HG02798 (cell line): ENCODE data around the gene PIK3IP1.

ENCODE experiments used
- ATAC-seq: cut with Tn5 transposase; IDR thresholded peaks from one replicate; pipeline ENCODE4 v1.9.1; 2021; ENCODE audit warnings: mild to moderate bottlenecking; ENCODE audit not compliant: unreplicated experiment, poor library complexity

Gene PIK3IP1

GRCh38 chr22:31281733-31282132 lies 10.6 kb downstream of the PIK3IP1 start:
- ATAC-seq = no peak

DNA sequence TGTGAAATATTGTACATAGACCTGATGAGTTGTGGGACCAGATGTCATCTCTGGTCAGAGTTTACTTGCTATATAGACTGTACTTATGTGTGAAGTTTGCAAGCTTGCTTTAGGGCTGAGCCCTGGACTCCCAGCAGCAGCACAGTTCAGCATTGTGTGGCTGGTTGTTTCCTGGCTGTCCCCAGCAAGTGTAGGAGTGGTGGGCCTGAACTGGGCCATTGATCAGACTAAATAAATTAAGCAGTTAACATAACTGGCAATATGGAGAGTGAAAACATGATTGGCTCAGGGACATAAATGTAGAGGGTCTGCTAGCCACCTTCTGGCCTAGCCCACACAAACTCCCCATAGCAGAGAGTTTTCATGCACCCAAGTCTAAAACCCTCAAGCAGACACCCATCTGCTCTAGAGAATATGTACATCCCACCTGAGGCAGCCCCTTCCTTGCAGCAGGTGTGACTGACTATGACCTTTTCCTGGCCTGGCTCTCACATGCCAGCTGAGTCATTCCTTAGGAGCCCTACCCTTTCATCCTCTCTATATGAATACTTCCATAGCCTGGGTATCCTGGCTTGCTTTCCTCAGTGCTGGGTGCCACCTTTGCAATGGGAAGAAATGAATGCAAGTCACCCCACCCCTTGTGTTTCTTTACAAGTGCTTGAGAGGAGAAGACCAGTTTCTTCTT lies 12.3 kb downstream of the PIK3IP1 start:
- ATAC-seq = no peak

DNA sequence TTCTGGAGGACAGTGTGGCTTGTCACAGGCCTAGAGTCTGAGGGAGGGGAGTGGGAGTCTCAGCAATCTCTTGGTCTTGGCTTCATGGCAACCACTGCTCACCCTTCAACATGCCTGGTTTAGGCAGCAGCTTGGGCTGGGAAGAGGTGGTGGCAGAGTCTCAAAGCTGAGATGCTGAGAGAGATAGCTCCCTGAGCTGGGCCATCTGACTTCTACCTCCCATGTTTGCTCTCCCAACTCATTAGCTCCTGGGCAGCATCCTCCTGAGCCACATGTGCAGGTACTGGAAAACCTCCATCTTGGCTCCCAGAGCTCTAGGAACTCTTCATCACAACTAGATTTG lies 13.0 kb downstream of the PIK3IP1 start:
- ATAC-seq = no peak

GRCh38 chr22:31278626-31279326 lies 13.5 kb downstream of the PIK3IP1 start:
- ATAC-seq = no peak

- ATAC-seq = no peak
These were observed 14.1 kb downstream of the PIK3IP1 start for GRCh38 chr22:31278151-31278621.

DNA sequence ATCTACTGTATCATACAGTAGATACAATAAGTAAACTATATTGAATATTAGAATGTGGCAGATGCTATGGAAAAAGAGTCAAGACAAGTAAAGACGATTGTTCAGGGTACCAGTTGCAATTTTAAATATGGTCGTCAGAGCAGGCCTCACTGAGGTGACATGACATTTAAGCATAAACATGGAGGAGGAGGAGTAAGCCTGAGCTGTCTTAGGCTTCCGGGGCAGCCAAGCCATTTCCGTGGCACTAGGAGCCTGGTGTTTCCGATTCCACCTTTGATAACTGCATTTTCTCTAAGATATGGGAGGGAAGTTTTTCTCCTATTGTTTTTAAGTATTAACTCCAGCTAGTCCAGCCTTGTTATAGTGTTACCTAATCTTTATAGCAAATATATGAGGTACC lies 14.5 kb downstream of the PIK3IP1 start:
- no peak for ATAC-seq

DNA sequence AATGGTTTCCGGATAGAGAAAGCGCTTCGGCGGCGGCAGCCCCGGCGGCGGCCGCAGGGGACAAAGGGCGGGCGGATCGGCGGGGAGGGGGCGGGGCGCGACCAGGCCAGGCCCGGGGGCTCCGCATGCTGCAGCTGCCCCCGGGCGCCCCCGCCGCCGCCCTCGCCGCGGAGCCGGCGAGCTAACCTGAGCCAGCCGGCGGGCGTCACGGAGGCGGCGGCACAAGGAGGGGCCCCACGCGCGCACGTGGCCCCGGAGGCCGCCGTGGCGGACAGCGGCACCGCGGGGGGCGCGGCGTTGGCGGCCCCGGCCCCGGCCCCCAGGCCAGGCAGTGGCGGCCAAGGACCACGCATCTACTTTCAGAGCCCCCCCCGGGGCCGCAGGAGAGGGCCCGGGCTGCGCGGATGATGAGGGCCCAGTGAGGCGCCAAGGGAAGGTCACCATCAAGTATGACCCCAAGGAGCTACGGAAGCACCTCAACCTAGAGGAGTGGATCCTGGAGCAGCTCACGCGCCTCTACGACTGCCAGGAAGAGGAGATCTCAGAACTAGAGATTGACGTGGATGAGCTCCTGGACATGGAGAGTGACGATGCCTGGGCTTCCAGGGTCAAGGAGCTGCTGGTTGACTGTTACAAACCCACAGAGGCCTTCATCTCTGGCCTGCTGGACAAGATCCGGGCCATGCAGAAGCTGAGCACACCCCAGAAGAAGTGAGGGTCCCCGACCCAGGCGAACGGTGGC lies 15.7 kb downstream of the PIK3IP1 start:
- no peak for ATAC-seq

DNA sequence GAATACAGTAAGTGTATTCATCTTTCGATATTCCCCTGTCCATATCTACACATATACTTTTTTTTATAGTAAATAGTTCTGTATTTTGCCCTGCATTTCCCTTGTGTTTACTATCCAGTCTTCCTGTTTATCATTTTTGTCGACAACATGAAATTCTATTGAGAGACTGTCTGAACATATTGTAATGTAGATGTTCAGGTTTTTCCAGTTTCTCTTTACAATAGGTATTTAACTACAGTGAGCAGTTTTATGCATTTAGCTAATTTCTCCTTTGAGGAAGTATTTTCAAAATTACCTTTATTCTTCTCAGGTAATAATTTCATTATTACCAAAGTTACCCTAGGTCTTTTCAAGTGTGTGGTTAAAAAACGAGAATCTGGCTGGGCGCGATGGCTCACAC lies 16.7 kb downstream of the PIK3IP1 start:
- no peak for ATAC-seq

GRCh38 chr22:31275018-31275417 lies 17.3 kb downstream of the PIK3IP1 start:
- ATAC-seq = no peak

DNA sequence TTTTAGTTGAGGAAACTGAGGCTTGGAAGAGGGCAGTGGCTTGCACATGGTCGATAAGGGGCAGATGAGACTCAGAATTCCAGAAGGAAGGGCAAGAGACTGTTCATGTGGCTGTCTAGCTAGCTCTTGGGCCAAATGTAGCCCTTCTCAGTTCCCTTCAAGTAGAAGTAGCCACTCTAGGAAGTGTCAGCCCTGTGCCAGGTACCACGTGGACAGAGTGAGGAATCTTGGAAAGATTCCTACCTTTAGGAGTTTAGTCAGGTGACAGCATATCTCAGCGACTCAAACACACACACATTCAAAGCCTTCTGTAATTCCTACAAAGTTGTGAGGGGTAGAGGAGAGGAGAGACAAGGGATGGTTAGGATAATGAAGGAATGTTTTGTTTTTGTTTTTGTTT lies 18.3 kb downstream of the PIK3IP1 start:
- no peak for ATAC-seq

- ATAC-seq = no peak
These were observed 19.5 kb downstream of the PIK3IP1 start for GRCh38 chr22:31272522-31273446.

GRCh38 chr22:31271485-31271884 lies 20.8 kb downstream of the PIK3IP1 start:
- ATAC-seq = no peak

- no peak for ATAC-seq
These were observed 21.3 kb downstream of the PIK3IP1 start for GRCh38 chr22:31271026-31271425.

GRCh38 chr22:31269892-31270579 lies 22.3 kb downstream of the PIK3IP1 start:
- no peak for ATAC-seq

DNA sequence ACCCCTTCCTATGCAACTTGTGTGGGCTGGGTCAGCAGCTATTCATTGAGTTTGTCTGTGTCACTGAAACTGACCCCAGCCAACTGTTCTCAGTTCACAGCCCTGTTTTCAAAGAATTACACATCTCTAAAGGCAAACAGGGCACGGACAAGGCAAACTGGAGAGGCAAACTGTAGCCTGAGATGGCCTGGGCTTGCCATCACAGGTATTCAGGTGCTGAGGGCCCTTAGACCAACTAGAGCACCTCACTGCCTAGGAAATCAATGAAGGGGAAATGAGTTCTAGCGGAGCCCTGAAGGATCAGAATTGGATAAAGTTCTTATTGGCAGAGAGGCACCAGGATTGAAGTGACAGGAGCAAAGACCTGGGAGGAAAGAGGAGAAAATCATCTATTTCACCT lies 24.0 kb downstream of the PIK3IP1 start:
- no peak for ATAC-seq

DNA sequence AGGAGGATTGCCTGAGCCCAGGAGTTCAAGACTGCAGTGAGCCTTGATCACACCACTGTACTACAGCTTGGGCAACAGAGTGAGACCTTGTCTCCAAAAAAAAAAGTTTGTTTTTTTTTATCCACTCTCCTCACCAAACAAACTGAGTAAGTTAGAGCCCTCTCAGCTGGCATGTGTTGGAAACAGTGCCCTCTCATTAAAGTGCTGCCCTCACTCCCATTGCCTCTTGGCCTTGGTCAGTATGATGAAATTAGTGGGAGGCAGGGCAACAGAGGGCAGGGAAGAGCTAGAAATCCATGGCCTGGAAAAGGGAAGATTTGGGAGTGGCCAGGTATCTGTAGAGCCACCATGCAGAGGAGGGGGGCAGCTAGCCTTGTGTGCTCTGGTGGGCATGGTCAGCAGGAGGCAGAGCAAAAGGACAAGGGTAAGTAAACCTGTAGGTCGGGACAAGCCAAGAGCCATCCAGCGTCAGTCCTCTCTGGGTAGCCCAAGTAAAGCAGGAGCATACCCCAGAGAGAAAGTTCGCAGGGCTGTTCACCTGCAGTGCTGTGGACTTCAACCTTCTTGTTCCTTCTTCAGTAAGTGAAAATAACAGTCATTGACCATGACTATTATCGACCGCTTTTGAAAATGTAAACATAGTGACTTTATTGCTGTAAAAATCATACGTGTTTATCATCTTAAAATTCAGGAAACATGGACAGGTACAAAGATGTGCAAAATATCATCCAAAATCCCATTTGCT lies 28.2 kb downstream of the PIK3IP1 start:
- ATAC-seq = no peak

- no peak for ATAC-seq
These were observed 29.8 kb downstream of the PIK3IP1 start for GRCh38 chr22:31262312-31263133.

DNA sequence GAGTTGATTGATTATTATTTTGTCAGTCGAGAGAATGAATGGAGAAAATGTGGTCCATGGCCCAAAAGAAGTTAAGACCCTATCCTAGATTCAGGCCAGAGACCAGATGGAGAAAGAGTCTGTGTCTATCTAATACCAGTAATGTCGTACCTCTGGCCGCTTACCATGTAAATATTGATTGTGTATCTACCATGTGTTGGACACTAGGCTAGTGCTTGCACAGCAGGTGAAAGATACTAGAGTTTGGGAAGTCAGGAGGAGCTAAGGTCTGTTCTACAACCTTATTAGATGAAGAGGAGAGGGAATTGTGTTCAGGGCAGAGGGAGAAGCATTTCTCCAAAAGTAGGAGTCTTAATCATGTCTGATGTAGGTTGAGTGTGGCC lies 31.8 kb downstream of the PIK3IP1 start:
- ATAC-seq = no peak
